ENCODE results near the gene PHACTR2.
"Not testable (repeated sequence)": the region's sequence is repeated elsewhere in the genome, so short reads cannot be mapped to it uniquely, and the experiment has no call there.

The PHACTR2 gene

DNA sequence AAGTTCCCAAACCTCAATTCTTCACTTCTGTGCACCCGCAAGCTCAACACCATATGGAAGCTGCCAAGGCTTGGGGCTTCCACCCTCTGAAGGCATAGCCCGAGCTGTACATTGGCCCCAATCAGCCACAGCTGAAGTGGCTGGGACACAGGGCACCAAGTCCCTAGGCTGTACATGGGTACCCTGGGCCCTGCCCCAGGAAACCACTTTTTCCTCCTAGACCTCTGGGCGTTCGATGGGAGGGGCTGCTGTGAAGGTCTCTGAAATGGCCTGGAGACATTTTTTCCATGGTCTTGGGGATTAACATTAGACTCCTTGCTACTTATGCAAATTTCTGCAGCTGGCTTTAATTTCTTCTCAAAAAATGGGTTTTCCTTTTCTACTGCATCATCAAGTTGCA is 195.8 kb downstream of the PHACTR2 start:
- not testable (repeated sequence) for DNase-seq

DNA sequence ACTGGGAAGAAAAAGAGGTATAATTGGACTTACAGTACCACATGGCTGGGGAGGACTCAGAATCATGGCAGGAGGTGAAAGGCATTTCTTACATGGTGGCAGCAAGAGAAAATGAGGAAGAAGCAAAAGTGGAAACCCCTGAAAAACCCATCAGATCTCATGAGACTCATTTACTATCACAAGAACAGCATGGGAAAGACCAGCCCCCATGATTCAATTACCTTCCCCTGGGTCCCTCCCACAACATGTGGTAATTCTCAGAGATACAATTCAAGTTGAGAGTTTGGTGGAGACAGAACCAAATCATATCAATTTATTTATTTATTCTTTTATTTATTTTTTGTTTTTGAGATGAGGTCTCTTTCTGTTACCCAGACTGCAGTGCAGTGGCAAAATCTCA is 196.7 kb downstream of the PHACTR2 start:
- DNase-seq: not testable (repeated sequence)

DNA sequence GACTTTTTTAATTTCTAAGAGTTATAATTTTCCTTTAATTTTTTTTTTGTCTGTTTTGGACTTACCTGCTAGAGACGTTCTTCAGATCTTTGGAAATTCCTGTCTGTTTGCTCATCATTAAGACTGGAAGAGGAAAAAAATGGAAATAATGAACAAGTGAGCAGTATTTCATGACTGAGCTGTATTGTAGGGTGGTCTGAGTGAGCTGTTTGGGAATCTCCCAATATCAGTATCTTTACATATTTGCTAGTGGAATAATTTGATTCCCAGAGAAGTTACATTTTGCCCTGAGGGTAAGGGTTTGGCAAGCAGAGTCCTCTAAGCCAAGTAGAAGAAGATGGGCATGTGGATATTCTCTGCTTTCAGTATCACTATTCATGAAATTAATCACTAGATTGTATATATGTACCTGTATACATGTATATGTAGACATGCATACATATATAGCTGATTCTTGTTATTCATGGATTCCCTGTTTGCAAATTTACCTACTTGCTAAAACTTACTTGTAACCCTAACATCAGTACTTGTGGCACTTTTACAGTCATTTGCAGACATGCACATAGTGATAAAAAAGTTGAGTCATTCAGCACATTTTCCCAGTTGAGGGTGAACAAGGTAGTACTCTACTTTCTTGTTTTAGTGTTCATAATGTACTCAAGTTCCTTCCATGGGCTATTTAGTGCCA is 200.0 kb downstream of the PHACTR2 start:
- DNase-seq: no peak

DNA sequence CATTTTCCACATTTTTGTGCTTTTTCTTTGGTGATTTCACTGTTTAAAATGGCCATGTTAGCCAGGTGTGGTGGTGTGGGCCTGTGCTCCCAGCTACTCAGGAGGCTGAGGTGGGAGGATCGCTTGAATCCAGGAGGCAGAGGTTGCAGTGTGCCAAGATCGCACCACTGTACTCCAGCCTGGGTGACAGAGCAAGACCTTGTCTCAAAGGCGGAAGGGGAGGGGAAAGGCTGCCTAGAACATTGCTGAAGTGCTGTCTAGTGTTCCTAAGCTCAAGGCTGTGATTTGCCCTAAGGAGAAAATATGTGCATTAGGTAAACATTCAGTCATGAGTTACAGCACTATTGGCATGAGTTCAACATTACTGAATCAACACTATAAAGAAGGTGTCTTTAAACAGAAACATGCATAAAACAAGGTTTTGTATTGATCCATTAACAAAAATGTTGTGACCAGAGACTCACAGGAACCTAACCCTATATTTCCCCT is 200.6 kb downstream of the PHACTR2 start:
- no peak for DNase-seq

DNA sequence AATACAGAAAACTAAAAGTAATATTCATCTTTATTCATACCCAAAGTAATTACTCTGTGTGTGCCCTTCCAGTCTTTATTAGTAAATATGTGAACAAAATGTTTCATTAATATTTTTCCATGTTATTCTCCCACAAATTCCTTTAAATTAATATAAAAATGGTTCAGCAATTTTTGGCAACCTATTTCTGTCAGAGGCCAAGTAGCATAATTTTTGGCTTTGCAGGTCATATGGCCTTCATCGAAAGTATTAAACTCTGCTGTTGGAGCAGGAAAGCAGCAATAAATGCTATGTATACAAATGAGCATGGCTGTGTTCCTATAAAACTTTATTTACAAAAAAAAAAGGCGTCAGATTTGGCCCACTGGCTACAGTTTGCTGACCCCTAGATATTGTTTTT is 202.6 kb downstream of the PHACTR2 start:
- DNase-seq: no peak

Data from DMS79 (cell line).